HG02623 (cell line): ENCODE results near the gene RPS18.
A peak's percentile ranks its signal among the peaks of the same experiment; 100 is the strongest.
"Not testable (repeated sequence)": the region's sequence is repeated elsewhere in the genome, so short reads cannot be mapped to it uniquely, and the experiment has no call there.

ENCODE experiments used
- ATAC-seq: cut with Tn5 transposase; IDR thresholded peaks from one replicate; pipeline ENCODE4 v1.9.1; 2021; ENCODE audit warnings: moderate library complexity; ENCODE audit not compliant: unreplicated experiment

Gene RPS18

DNA sequence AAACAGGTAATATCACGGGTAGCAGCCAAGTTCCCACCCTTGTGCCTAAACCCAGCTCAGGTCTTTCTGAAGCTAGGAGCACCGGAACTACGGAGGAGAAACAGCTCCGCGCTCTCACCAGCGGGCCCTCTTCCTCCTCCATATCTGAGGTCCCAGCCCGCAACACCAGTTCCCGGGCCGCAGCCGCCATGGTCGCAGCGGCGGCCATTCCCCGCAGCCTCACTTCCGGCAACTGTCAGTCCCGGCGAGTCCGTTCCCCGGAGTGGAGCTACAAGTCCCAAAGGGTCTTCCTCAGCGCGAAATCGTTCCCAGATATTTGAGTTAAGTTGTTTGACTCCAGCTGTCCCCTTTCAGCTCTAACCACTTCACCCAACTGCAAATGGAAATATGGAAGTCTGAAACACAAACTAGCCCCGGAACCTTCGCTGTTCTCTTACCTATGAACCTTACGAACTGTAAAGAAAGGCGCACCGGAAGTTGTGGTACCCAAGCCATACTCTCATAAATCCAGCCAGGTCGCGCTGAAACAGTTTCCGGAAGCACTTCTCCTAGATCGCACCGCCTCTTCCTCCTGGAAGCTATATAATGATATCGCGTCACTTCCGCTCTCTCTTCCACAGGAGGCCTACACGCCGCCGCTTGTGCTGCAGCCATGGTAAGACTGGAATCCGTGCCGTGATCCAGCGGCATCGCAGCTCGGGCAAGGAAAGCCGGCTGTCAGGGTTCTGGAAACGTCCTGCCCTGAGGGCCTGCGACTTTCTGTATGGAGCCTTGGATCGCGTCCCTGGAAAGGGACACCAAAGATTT lies at the start of gene RPS18, which contains the start of gene VPS52:
Gene RPS18 (plus strand): TSS at position 608 of the 807 bp plus-strand sequence. CDS start 45 bp downstream, at position 653.
Gene VPS52 (minus strand): TSS at position 409 of the 807 bp plus-strand sequence. CDS start 201 bp downstream, at position 208.
- ATAC-seq, result peak; percentile 72

DNA sequence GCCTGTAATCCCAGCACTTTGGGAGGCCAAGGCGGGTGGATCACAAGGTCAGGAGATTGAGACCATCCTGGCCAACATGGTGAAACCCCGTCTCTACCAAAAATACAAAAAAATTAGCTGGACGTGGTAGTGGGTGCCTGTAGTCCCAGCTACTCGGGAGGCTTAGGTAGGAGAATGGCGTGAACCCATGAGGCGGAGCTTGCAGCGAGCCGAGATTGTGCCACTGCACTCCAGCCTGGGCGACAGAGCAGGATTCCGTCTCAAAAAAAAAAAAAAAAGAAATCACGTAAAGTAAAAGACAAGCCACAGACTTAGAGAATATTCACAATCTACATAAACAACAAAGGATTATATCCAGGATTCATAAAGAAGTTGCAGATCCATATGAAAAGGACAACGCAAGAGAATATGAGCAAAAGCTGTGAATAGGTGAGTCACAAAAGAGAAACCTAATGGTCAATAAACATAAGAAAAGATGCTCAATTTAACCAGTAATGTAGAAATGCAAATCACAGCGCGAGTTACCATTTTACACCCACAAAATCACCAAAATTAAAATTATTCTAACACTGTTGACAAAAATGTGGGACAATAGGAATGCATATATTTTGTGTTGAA lies 45.3 kb upstream of the RPS18 start:
- not testable (repeated sequence) for ATAC-seq

DNA sequence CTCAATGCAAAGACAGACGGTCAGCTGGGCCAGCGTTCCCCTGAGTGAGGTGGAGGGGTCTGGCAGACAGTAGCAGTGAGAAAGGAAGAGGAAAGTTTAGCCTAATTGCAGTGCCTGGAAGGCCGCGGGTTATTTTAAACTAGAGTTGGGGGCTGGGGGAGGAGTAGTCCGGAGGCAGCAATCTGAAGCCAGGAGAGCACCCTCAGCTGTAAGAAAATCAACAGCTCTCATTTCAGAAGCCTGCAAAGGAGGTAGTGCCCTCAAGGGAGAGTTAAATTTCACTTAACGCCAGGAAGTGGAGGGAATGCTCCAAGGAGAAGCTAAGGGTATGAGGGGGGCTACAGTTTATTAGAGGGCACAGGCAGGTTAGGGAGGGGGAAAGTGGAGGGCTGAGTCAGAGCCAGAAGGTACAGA lies 36.6 kb upstream of the RPS18 start:
- no peak for ATAC-seq

DNA sequence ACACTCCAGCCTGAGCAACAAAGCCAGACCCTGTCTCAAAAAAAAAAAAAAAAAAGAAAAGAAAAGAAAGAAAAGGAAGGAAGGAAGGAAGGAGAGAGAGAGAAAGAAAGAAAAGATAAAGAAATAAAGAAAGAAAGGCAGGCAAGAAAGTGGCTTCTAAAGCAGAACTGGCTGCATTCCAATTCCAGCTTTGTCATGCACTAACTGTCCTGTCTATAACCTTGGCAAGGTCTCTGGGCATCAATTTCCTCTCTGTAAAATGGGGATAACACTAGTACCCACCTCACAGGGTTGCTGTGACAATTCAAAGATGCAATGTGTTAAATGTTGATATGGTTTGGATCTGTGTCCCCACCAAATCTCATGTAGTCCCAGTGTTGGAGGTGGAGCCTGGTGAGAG lies 35.5 kb upstream of the RPS18 start:
- no peak for ATAC-seq

DNA sequence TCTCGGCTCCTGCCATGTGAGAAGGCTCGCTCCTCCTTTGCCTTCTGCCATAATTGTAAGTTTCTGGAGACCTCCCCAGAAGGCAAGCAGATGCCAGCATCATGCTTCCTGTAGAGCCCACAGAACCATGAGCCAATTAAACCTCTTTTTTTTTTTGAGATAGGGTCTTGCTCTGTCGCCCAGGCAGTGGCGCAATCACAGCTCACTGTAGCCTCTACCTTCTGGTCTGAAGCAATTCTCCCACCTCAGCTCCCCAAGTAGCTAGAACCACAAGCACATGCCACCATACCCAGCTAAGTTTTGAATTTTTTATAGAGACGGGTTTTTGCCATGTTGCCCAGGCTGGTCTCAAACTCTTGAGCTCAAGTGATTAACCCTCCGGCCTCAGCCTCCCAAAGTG lies 35.0 kb upstream of the RPS18 start:
- ATAC-seq, result no peak

DNA sequence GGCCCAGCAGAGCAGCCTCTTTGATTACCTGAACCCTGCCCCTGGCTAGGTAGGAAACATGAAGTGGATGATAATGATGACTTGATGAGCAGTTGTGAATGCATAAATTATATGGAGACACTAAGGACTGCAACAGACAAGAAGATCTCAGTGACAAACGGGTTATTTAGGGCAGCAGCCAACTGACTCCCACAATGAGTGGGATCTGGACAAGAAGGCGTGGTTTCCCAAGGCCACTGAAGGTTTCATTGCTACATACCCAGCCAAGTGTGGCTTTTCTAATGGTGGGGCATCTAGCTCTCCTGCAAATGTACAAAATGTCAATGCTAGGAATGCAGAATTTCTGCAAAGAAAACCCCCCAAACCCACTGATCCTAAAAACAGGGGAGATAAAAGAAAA lies 34.1 kb upstream of the RPS18 start:
- no peak for ATAC-seq

DNA sequence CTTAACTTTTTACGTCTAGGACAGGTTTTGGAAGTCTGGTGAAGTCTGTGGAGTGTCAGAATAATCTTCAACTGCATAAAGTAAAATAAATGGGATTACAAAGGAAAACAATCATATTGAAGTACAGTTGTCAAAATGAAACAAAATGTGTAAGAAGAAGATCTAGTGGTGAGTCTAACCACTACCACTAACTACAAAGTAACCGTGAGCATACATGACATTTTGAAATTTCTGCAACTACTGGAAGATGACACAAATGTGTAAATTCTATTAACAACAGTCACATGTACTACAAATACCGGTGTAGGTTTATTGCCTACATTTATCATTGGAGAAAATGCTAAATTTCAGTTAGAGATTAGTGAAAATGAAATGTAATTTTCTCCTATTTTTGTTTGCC lies 29.9 kb upstream of the RPS18 start:
- no peak for ATAC-seq

DNA sequence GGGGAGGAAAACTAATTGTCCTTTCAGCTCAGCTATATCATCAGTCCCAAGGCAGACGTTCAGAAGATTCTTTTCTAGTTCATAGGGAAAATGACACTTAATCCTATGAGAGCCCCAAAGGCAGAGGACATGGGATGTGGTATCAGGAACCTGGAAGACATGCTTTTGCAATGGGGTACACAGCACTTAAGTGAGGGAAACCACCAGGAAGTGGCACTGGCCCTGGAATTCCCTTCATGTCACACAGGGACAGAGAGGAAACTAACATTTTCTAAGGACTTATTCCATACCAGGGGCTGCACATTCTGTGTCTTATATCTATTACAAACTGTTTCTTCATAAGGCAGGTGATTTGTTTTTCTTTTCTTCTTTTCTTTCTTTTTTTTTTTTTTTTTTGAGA lies 28.4 kb upstream of the RPS18 start:
- no peak for ATAC-seq

DNA sequence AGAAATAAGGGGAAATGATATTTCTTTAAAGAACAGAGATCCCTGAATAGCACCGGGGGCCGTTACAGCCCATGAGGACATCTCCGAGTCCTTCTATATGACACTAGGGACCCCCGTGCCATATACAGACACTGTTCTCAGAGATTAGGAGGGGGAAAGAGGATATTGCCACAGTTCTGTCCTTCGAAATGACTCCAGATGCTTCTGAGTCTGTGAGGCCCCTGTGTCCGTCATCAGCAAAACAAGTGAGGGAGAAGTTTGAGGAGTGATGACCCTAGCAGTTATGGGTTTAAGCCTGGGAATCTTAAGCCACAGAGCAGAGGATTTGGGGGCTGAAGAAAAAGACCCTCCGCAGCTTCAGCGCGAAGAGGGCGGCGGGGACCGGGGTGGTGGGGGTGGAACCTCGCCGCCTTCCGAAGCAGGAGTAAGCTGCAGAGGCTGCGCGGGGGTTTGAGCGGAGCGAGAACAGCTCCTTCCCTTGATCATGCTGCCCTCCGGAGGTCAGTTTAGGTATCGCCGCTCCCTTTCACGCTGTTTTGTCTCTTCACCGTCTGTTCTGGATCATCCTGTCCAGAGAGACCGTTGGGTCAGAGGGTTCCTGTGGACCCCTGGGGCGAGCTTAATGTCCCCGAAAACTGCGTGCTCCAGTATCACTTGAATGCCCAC lies 23.8 kb upstream of the RPS18 start:
- ATAC-seq, result peak; percentile 27

DNA sequence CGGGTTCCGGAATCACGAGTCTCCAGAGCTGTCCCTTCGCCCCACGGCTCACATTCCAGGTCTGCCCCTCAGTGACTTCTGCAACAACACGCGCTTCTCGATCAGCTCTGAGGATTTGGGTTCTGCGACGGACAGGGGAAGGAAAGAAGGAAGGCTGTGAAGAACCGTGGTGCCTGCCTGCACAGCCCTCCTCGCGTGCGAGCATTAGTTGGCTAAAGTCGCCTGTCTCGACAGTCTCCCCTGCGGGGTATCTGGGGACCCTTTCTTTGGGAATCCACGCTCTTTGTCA lies 23.3 kb upstream of the RPS18 start:
- ATAC-seq, result peak; percentile 7

DNA sequence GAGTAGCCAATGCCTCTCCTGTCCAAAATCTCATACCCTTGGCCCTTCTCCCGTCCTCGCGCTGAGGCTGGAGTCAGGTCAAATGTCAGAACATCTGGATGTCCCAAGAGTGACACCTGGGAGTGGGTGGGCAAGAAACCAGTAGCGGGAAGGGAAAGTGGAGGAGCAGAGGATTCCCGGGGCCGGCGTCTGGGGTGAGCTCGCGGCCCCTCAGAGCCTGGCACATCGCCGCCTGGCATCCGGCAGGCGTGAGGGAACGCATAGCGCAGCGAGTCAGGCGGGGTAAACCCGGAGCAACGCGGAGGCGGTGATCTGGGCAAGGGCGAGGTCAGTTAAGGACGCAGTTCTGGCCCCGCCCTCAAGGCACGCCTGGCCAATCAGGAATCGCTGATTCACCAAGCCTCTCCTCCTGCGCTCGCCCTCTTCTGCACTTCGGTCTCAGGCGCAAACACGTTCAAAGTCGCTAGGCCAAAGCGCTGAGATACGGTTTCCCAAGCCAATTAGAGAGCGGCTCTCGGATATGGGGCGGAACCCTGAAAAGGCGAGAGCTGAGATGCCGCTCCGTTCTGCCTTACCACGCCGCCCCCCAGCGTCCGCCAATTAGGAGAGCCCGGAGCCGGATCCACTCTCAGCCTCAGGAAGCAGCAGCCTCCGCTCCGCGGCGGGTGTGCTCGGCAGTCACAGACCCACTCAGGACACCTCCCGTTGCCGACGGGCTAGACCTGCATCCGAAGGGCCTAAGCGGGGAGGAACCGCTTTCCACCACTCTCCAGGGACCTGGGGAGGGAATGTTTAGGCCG lies 22.7 kb upstream of the RPS18 start:
- ATAC-seq, result peak; percentile 83

DNA sequence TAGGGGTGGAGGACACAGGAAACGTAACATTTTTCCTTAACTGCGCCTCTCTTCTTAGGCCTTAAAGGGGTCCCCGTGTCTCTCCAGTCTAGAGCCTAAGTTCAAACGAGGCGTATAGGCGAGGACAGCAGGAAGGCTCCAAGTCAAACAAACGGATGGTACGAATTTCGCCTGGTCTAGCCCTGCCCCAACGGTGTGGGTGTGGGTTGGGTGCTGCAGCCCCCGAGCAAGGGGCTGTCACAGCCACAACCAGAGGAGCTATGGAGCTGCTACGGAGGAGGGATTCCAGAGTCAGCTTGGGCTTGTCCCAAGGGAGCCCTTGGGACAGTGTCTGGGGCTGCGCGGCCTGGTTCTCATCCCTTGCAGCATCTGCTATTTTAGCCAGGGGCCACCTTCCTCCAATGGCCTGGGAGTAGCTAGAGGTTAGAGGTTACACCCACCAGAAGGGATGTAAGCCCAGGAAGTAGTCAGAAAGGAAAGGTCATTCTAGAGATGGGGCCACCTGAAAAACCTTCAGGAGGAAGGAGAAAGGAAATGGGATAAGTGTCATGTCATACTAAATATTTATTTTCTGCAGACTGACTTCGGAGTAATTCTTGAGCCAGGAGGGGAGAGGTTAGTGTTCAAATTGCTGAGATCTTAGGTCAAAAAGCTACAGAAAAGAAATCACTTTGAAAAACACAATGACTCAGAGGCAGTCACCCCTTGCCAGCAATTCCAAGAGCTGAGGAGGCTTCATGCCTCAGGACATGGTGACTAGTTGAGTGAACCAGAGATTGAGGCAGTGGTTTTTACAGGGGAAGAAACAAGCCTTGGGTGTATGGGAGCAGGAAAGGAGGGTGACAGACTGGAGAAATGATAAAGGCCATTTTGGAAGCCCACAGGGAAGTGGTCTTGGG lies 21.9 kb upstream of the RPS18 start:
- ATAC-seq, result no peak

DNA sequence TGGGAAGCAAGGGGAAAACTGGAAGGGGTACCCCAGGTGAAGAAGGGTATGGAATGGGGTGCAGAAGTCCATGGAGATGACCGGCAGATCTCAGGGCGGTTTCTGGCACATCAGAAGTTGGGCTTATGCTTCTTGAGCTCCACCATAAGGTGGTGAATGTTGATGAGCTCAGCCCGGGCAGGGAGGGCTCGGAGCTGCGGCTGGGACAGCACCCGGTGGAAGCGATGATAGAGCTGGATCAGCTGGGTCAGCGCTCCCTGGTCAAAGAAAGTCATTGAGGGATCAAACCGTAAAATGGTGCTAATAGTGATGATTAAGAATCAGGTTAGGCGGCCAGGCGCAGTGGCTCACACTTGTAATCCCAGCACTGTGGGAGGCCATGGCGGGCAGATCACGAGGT lies 21.1 kb upstream of the RPS18 start:
- ATAC-seq, result no peak

DNA sequence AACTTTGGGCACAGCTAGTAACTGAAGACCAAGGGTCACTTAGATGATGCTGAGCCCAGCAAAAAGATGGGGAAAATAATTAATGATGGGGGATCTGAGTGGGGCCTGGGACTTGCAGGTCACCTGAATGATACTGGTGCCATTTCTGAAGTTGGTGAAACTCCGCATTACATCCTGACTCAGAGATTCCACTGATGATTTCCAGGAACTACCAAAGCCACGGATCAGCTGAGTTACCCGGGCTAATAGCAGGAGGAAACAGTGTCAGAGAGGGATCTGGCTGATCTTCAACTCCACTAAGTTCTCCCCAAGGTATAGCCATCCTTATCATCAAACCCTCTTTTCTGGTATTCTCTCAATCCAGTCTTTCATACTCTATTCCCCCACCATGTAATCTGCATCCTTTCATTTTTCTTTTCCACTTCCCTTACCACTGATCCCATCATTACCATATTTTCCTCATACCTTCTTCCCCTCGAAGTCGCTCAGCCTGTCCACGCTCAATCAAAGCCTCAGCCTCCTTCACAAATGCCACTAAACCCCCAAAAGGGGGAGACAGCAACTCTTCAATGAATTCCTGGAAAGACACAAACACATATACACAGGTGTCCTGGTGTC lies 20.4 kb upstream of the RPS18 start:
- no peak for ATAC-seq

DNA sequence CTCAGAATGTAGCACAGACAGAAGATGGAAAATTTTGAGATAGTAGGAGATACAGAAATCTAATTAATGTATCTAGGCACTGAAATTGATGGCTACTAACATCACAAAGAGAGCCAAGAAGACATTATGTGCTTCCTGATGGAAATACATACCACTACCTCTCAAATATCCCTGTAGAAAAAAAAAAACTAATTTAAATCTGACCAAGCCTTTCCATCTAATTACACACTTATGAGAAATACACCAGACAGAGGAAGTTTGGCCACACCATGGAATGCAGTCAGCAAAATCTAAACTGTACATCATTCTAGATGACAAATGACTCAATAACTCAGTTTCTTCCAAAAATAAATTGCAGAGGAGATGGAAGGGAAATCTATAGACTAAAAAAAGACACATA lies 19.1 kb upstream of the RPS18 start:
- ATAC-seq, result no peak

DNA sequence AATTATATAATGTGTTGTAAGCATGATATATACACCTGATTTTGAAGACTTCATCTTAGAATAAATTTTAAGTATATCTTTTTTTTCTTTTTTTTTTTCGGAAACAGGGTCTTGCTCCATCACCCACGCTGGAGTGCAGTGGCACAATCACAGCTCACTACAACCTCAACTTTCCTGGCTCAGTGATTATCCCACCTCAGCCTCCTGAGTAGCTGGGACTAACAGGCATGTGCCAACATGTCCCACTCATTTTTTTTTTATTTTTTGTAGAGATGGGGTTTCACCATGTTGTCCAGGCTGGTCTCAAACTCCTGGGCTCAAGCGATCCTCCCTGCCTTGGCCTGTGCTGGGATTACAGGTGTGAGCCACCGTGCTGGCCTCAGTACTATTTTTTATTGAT lies 17.3 kb upstream of the RPS18 start:
- no peak for ATAC-seq

DNA sequence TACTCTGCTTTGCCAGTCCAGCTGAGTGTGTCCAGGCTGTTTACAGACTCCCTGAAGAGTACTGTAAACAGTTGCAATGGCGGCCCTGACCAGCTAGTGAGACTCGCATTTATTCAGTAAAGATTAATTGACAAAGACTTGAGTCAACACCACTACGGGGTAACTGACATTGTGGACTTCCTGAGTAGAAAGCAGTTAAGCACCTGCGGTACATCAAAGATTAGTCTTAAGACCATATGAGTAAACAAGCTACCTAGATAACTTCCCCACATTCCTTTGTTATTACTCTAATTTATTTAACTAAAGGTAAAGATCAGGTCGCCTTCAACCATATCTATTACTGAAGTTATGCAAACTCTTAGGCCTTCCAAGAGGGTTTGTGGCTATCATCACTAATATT lies 12.8 kb upstream of the RPS18 start:
- no peak for ATAC-seq

DNA sequence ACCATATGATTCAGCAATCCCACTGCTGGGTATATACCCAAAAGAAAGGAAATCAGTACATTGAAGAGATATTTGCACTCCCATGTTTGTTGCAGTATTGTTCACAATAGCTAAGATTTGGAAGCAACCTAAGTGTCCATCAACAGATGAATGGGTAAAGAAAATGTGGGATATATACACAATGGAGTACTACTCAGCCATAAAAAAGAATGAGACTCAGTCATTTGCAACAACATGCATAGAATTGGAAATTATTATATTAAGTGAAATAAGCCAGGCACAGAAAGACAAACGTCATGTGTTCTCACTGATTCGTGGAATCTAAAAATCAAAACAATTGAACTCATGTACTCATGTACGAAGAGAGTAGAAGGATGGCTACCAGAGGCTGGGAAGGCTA lies 9.4 kb upstream of the RPS18 start:
- not testable (repeated sequence) for ATAC-seq

DNA sequence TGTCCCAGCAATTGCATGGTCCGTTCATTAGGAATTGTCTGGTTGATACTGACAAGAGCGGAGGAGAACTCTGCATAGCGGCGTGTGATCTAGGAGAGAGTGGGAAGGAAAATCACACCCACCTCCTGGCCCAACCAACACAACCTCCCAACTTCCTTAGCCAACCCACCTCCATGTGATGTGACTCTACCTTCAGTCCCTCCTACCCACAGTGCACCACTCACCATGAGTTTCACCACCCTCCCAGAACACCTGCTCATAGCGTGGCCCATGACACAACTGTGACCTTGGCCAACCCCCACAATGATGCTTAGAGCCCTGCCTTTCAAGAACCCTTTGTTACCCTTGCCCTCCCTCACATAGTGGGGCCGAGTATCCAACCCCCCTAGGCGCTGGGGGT lies 7.9 kb upstream of the RPS18 start:
- no peak for ATAC-seq

DNA sequence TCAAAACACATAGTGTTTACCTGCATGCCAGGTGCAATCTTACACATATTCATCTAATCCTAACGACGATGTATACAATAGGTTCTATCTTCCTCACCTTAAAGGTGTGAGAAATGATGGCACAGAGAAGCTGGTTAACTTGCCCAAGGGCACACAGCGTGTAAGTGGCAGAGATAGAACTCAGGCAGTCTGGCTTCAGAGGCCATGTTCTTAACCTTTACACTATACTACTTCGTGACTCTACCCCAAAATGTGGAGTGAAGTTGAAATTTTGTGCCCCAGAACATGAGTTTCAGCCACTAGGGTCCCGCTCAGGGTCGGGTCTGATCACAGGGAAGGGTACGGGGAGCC lies 783 bp upstream of the RPS18 start:
- ATAC-seq, result no peak
